Thymus (tissue), 11 donors: ENCODE measurements around the gene TCTN2. TPM values are rescaled to one million over a fixed set of nuclear protein-coding genes. Genes with fewer than 3 reads are reported as not detected.

Source experiments
- DNase-seq, 9 donors: peaks; one replicate each; pipeline ENCODE4 v3.0.0-alpha.2; 2013; ENCODE audit warnings: low spot score in 9 of 9, low read depth in 6 of 9, missing footprints in 1 of 9
- H3K27ac ChIP-seq, 2 donors: one replicate each; pipeline ENCODE4 v1.5.1; 2013; ENCODE audit warnings: control low read depth in 1 of 2, low read depth in 1 of 2, low read length in 1 of 2, mild to moderate bottlenecking in 1 of 2, moderate library complexity in 1 of 2
- H3K27me3 ChIP-seq, 2 donors: one replicate each; pipeline ENCODE4 v1.5.1; 2013; ENCODE audit warnings: low read length in 1 of 2; ENCODE audit not compliant: control insufficient read depth in 2 of 2, insufficient read depth in 1 of 2
- H3K36me3 ChIP-seq, 2 donors: one replicate each; pipeline ENCODE4 v1.5.1; 2013; ENCODE audit warnings: low read length in 1 of 2, mild to moderate bottlenecking in 1 of 2, moderate library complexity in 1 of 2; ENCODE audit not compliant: control insufficient read depth in 2 of 2, insufficient read depth in 2 of 2
- H3K4me1 ChIP-seq, 2 donors: one replicate each; pipeline ENCODE4 v1.5.1; 2013; ENCODE audit warnings: low read length in 2 of 2; ENCODE audit not compliant: control insufficient read depth in 2 of 2, insufficient read depth in 2 of 2
- H3K4me3 ChIP-seq, 2 donors: one replicate each; pipeline ENCODE4 v1.5.1; 2013; ENCODE audit warnings: low read length in 2 of 2, control low read depth in 1 of 2, mild to moderate bottlenecking in 1 of 2
- H3K9me3 ChIP-seq, 2 donors: one replicate each; pipeline ENCODE4 v1.5.1; 2013; ENCODE audit warnings: low read length in 1 of 2, mild to moderate bottlenecking in 1 of 2; ENCODE audit not compliant: control insufficient read depth in 2 of 2, insufficient read depth in 1 of 2
- WGBS: extraction: QIAGEN DNeasy Blood & Tissue Kit; methylation state at CpG from one replicate; pipeline ENCODE4 v1.1.7; 2013; 5-methylcytosine and 5-hydroxymethylcytosine counted together
- polyA plus RNA-seq: library from polyadenylated mRNA; stranded (reverse); fragments of 200-250 nt; gene quantifications from one replicate; pipeline ENCODE4 v1.2.3, GENCODE V29; 2013
- total RNA-seq: library from RNA; stranded (reverse); fragments of 120-200 nt; gene quantifications from one replicate; pipeline ENCODE4 v1.2.4, GENCODE V29; 2013
- donor health status: healthy.

TCTN2 gene
- total and polyA plus RNA-seq, 2 donors, result 2.2 to 3.7 TPM

DNA sequence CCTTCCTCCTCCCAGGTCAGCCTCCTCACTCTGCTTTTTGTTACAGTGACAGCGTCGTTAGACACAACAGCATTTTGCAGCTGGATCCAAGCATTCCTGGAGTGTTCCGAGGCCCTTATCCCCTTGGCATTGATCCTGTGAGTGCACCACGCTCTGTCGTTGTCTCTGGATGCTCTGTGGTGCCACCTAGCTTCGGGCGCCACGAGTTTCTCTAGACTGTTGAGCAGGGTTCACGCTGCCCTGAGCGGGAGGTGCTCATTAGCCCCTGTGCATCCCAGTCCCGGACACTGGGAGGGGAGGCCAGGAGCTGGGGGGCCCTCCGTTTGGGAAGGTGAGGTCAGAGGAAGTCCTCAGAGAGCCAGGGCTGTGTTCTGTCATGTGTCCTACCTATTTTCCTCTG lies 73.9 kb downstream of the TCTN2 start:
- H3K27ac ChIP-seq, result no peak overlapping the region
- DNase-seq, result no peak
- no peaks in the 10 kb centered on the region for H3K9me3 ChIP-seq
- H3K27me3 ChIP-seq, result no peaks in the 10 kb centered on the region
- peaks cover 0 to 20% of the 10 kb centered on the region in 2 donors for H3K4me1 ChIP-seq
- 92% methylated on average over 12 of the region's 12 CpGs for WGBS
- no peak overlapping the region for H3K4me3 ChIP-seq
- H3K36me3 ChIP-seq, result peaks cover 37 to 74% of the 10 kb centered on the region in 2 donors

GRCh38 chr12:123747309-123747708 lies 76.4 kb downstream of the TCTN2 start:
- H3K27me3 ChIP-seq, result no peaks in the 10 kb centered on the region
- 48% methylated on average over 5 of the region's 5 CpGs for WGBS
- H3K27ac ChIP-seq, result no peak overlapping the region
- H3K4me1 ChIP-seq, result peaks cover 0 to 14% of the 10 kb centered on the region in 2 donors
- no peak overlapping the region for H3K4me3 ChIP-seq
- DNase-seq, result no peak
- H3K36me3 ChIP-seq, result peaks cover 35 to 73% of the 10 kb centered on the region in 2 donors
- H3K9me3 ChIP-seq, result no peaks in the 10 kb centered on the region

DNA sequence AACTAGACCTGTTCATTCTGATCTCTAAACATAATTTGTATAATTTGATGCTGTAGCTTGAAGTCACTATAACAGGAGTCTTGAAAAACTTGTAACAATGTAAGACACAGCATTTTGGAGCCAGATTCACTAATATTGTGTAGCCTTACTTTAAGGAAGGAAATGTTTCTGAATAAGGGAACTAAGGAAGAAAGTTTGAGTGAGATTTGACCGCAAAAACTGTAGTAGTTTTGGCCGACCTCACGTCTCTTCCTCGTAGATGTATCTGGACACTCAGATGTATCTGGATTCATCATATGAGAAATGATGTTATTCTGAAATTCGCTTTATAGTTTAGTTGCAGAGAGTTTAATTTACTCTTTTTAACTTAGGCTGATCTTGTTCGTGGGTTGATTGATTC lies 77.2 kb downstream of the TCTN2 start:
- Histone ChIP-seq H3K36me3 (peaks cover 42 to 78% of the 10 kb centered on the region in 2 donors), H3K27me3 (no peaks in the 10 kb centered on the region), H3K27ac (no peak overlapping the region), H3K4me1 (peaks cover 0 to 7% of the 10 kb centered on the region in 2 donors), H3K9me3 (no peaks in the 10 kb centered on the region), H3K4me3 (no peak overlapping the region)
- WGBS, result 58% methylated on average over 6 of the region's 6 CpGs
- DNase-seq, result no peak

GRCh38 chr12:123748661-123749060 lies 77.7 kb downstream of the TCTN2 start:
- WGBS, result 96% methylated on average over 4 of the region's 4 CpGs
- DNase-seq, result no peak
- no peaks in the 10 kb centered on the region for H3K9me3 ChIP-seq
- peaks cover 0 to 4% of the 10 kb centered on the region in 2 donors for H3K4me1 ChIP-seq
- no peak overlapping the region for H3K27ac ChIP-seq
- H3K27me3 ChIP-seq, result no peaks in the 10 kb centered on the region
- no peak overlapping the region for H3K4me3 ChIP-seq
- H3K36me3 ChIP-seq, result peaks cover 46 to 81% of the 10 kb centered on the region in 2 donors

DNA sequence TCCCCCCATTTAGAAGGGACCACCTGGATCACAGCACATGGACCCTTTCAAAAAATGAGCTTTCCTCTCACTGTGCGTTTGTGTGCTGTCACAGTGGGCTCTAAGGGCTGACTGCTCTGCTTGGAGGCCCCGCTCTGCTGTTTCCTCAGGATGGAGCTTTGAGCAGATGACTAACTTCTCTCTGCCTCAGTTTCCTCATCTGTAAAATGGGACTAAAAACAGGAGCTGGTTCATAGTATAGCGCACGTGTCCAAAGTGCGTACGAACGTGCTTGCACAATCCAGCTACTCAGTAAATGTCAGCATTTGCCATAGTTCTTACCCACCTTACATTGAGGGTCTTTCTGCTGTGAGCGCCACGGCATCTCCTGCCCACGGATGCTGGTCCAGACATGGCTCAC lies 78.4 kb downstream of the TCTN2 start:
- peaks cover 48 to 81% of the 10 kb centered on the region in 2 donors for H3K36me3 ChIP-seq
- DNase-seq, result no peak
- WGBS, result 97% methylated on average over 10 of the region's 10 CpGs
- no peaks in the 10 kb centered on the region for H3K27me3 ChIP-seq
- H3K4me1 ChIP-seq, result peaks cover 0 to 5% of the 10 kb centered on the region in 2 donors
- no peak overlapping the region for H3K27ac ChIP-seq
- H3K9me3 ChIP-seq, result no peaks in the 10 kb centered on the region
- H3K4me3 ChIP-seq, result no peak overlapping the region

- Histone ChIP-seq H3K9me3 (no peaks in the 10 kb centered on the region), H3K4me3 (no peak overlapping the region), H3K36me3 (peaks cover 47 to 81% of the 10 kb centered on the region in 2 donors), H3K27ac (no peak overlapping the region), H3K27me3 (no peaks in the 10 kb centered on the region), H3K4me1 (peaks cover 0 to 8% of the 10 kb centered on the region in 2 donors)
- DNase-seq, result no peak
- 96% methylated on average over 8 of the region's 8 CpGs for WGBS
Observed at GRCh38 chr12:123750159-123750656, 79.3 kb downstream of the TCTN2 start.

GRCh38 chr12:123752046-123752445 lies 81.1 kb downstream of the TCTN2 start:
- no peaks in the 10 kb centered on the region for H3K9me3 ChIP-seq
- H3K4me1 ChIP-seq, result peaks cover 0 to 6% of the 10 kb centered on the region in 2 donors
- no peak overlapping the region for H3K4me3 ChIP-seq
- DNase-seq, result no peak
- no peak overlapping the region for H3K27ac ChIP-seq
- peaks cover 51 to 80% of the 10 kb centered on the region in 2 donors for H3K36me3 ChIP-seq
- WGBS, result 97% methylated on average over 3 of the region's 3 CpGs
- no peaks in the 10 kb centered on the region for H3K27me3 ChIP-seq

GRCh38 chr12:123754041-123754772 lies 83.3 kb downstream of the TCTN2 start:
- no peaks in the 10 kb centered on the region for H3K9me3 ChIP-seq
- no peak overlapping the region for H3K27ac ChIP-seq
- H3K4me1 ChIP-seq, result peaks cover 0 to 4% of the 10 kb centered on the region in 2 donors
- no peak for DNase-seq
- peaks cover 44 to 68% of the 10 kb centered on the region in 2 donors for H3K36me3 ChIP-seq
- 98% methylated on average over 12 of the region's 12 CpGs for WGBS
- no peaks in the 10 kb centered on the region for H3K27me3 ChIP-seq
- H3K4me3 ChIP-seq, result no peak overlapping the region

DNA sequence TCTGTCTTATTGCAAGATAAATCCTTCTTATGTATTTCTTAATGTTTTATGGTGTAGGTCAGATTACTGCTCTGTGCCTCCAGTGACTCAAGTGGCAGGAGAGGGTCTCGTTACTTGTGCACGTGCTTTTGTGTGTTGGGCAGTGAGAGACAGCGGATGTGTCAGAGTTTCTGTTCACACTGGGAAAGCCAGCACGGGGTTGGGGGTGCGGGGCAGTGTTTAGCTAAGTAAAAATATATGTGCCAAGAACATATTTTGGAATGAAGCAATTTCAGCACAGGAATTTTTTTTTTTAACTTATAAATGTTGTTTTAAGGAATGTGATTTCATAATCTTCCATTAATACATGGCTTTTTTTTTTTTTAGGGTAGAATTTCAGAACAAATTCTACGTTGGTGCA lies 86.6 kb downstream of the TCTN2 start:
- Histone ChIP-seq H3K9me3 (no peaks in the 10 kb centered on the region), H3K27me3 (peaks cover 0 to 4% of the 10 kb centered on the region in 2 donors), H3K4me1 (peaks cover 2 to 13% of the 10 kb centered on the region in 2 donors), H3K36me3 (peaks cover 26 to 46% of the 10 kb centered on the region in 2 donors), H3K4me3 (no peak overlapping the region), H3K27ac (no peak overlapping the region)
- WGBS, result 95% methylated on average over 6 of the region's 6 CpGs
- no peak for DNase-seq
